Mammary epithelial cell (primary cell): ENCODE data around the gene DNAH3.

Experiments
- EZH2 ChIP-seq: IDR thresholded peaks from 2 replicates; pipeline ENCODE4 v1.6.1; 2012; ENCODE audit warnings: low read length, inconsistent platforms, borderline replicate concordance
- TF ChIP-seq, protein P1 (sequence below), 2 donors: IDR thresholded peaks in 1 of 2; conservative IDR thresholded peaks in 1 of 2; 2 replicates each; pipeline ENCODE4 v1.5.1; 2011 to 2012; ENCODE audit warnings: inconsistent platforms in 2 of 2, low read length in 2 of 2, mild to moderate bottlenecking in 2 of 2, control low read depth in 1 of 2, low read depth in 1 of 2; ENCODE audit not compliant: insufficient read depth in 1 of 2; ENCODE audit errors: extremely low read depth in 1 of 2

DNA sequence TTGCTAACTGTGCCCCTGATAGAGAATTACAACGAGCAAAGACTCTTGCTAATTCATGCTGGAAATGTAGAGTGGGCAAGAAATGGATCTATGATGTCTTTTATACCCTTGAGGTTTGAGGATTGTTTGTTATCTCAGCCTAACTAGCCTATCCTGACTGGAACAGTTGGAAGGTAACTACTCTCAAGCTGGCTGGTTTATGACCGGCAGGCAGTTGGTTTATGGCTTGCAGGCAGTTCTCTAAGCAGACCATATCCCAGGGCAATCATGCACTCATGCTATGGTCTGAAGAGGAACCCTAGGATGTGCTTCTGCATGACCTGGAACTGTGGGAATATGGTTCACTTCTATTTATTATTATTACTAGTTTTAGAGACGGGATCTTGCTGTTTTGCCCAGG is 201.0 kb downstream of the DNAH3 start:
- TF ChIP-seq, protein P1, sequence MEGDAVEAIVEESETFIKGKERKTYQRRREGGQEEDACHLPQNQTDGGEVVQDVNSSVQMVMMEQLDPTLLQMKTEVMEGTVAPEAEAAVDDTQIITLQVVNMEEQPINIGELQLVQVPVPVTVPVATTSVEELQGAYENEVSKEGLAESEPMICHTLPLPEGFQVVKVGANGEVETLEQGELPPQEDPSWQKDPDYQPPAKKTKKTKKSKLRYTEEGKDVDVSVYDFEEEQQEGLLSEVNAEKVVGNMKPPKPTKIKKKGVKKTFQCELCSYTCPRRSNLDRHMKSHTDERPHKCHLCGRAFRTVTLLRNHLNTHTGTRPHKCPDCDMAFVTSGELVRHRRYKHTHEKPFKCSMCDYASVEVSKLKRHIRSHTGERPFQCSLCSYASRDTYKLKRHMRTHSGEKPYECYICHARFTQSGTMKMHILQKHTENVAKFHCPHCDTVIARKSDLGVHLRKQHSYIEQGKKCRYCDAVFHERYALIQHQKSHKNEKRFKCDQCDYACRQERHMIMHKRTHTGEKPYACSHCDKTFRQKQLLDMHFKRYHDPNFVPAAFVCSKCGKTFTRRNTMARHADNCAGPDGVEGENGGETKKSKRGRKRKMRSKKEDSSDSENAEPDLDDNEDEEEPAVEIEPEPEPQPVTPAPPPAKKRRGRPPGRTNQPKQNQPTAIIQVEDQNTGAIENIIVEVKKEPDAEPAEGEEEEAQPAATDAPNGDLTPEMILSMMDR (conservative IDR thresholded peaks at IDR 0.05 in 1 of 2, IDR thresholded peaks at IDR 0.05 in 1 of 2; ENCODE audit: extremely low read depth in 1 of 2, insufficient read depth in 1 of 2, low read depth in 1 of 2, low read length in 2 of 2), result no peak
- TF ChIP-seq EZH2, result no peak
